22Rv1 (cell line): ENCODE data around the gene SCCPDH.

Experiments used
- H3K27ac ChIP-seq: fragments of 450-650 bp; 2 replicates; pipeline ENCODE4 v1.5.1; 2017
- ZFX ChIP-seq: fragments of 450-650 bp; IDR thresholded peaks from 2 replicates; pipeline ENCODE4 v1.6.1; 2017; ENCODE audit warnings: antibody characterized with exemption, borderline replicate concordance
- TF ChIP-seq, protein P1 (sequence below): fragments of 450-650 bp; IDR thresholded peaks from 2 replicates; pipeline ENCODE4 v1.5.1; 2017; ENCODE audit warnings: mild to moderate bottlenecking

The SCCPDH gene

DNA sequence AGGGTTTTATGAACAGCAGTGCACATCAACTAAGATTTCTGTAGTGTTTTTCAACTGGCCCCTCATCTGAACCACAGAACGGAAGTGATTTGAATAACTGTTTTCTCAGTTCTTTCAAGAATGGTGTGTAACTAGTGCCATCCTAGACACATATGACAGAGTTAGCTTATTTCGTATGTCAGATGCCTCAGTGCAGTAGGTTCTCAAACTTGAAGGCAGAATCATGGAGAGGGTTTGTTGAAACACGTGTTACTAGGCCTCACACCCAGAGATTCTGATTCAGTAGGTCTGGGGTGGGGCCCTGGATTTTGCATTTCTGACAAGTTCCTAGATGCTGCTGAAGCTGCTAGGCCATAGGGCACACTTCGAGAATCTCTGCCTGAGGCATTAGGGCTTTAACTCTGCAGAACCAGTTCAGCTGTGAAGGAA is 49.0 kb downstream of the SCCPDH start:
- TF ChIP-seq, protein P1, sequence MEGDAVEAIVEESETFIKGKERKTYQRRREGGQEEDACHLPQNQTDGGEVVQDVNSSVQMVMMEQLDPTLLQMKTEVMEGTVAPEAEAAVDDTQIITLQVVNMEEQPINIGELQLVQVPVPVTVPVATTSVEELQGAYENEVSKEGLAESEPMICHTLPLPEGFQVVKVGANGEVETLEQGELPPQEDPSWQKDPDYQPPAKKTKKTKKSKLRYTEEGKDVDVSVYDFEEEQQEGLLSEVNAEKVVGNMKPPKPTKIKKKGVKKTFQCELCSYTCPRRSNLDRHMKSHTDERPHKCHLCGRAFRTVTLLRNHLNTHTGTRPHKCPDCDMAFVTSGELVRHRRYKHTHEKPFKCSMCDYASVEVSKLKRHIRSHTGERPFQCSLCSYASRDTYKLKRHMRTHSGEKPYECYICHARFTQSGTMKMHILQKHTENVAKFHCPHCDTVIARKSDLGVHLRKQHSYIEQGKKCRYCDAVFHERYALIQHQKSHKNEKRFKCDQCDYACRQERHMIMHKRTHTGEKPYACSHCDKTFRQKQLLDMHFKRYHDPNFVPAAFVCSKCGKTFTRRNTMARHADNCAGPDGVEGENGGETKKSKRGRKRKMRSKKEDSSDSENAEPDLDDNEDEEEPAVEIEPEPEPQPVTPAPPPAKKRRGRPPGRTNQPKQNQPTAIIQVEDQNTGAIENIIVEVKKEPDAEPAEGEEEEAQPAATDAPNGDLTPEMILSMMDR: no peak
- TF ChIP-seq ZFX: no peak
- H3K27ac ChIP-seq: no peak overlapping the region

DNA sequence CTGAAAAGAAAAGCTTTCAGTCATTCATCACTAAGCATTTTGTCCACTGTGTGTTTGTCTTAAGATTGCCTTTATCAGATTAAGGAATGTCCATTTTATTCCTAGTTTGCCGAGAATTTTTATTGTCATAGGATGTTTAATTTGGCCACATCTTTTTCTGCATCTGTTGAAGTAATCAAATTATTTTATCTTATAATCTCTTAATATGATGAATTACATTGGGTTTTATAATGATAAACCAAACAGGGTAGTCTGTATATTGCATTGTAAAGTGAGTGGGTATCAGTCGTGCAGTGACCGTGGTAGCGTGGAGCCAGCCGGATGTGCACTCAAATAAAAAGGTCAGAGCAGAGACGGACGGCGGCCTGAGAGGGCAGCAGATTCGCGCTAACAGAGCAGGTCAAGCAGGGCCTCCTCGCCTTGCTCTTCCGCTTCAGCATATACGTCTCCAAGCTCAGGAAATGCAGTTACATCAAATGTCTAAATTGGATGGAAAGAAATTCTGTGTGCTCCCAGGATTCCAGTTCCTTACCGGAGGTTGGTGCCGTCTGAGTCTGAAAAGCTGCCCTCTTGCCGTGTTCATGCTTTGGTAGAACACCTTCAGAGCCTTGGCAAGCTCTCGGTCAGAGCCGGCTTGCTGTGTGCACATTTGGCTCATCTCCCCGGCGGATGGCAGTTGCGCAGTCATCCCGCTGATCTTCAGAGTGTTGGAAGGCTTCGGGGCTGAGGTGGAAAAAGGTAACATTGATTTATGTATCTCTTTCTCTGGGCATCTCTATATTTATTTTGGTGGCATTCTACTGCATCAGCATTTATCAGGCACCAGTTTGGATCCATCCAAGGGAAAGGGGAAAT is 51.5 kb downstream of the SCCPDH start:
- no peak for TF ChIP-seq ZFX
- TF ChIP-seq, protein P1: no peak
- no peak overlapping the region for H3K27ac ChIP-seq

DNA sequence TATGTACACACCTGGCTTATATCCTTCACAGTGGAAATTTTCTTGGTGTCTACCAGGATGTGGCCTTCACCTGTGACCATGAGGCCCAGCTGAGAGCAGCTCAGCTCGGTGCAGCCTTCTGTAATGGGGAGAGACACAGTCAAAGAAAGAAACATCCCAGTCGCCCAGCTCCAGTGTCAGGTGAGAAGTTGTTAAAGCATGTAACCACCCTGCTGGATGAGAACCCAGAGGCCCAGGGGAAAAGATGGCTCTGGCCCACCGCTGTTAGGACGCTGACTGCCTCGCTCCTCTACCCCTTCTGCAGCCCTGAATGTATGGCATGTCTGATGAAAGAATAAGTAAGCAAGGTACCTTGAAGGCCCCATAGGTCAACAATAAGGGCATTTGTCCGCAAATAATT is 52.7 kb downstream of the SCCPDH start:
- no peak overlapping the region for H3K27ac ChIP-seq
- TF ChIP-seq, protein P1: no peak
- no peak for TF ChIP-seq ZFX

DNA sequence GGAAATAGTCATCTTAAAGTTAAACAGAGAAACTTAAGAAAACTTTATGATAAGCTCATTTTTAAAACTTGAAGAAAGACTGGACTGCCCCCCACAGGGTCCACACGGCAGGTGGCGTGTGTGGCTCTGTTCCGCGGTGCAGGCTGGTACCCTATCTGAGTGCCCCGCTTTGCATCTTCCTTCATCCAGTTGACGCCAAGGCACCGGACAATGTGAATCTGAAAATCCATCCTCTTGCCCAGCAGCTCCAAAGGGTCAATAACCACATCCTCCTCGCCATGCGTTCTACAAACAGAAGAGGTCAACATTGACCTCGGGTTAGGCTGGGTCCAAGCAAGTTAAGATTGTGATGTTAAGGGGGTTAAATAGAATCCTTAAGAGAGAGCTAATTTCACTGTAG is 54.5 kb downstream of the SCCPDH start:
- TF ChIP-seq ZFX: no peak
- TF ChIP-seq, protein P1: no peak
- H3K27ac ChIP-seq: no peak overlapping the region

DNA sequence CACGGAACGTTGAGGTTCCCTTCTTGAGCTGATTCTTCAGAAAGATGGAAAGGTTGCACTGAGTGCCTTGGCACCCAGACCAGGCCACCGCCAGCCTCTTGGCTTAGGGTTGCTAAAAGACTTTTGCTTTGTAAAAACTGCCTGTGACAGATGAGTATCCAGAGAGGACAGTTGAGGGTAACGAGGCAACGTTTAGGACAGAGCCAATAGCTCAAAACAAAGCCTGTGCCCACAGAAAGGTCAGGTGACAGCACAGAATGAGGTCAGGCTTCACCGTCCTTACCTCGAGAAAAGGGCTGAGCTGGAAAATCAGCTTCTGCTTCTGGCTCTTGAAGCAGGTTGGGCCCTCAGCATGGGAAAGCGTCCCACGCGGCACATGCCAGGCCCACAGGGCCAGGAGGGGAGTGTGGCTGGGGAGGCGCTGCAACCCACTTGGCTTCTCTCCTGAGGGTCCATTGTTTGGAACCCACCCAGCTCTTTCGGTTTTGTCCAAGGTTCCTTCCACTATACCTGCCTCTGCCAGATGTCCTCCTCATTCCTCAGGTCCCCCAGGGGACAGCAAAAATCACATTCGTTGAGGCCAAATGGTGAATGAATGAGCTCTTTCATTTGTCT is 55.5 kb downstream of the SCCPDH start:
- TF ChIP-seq, protein P1: no peak
- no peak for TF ChIP-seq ZFX
- H3K27ac ChIP-seq: no peak overlapping the region

DNA sequence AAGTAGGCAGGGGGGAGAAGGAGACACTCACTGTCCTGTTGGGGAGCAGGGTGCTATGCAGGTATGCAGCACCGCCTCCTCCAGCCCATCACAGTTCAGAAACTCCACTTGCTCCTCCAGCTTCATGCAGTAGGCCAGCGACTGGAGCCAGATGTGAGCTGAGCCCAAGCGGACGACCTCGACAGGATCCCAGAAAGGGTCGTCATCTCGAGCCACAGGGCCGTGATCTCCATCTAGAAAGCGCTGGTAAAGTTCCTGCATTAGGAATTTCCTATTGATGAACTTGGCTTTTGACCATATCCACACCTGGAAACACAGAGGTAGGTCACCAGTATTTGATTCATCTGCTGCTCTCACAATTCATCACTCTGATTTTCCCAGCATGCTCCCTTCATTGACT is 56.1 kb downstream of the SCCPDH start:
- H3K27ac ChIP-seq: no peak overlapping the region

DNA sequence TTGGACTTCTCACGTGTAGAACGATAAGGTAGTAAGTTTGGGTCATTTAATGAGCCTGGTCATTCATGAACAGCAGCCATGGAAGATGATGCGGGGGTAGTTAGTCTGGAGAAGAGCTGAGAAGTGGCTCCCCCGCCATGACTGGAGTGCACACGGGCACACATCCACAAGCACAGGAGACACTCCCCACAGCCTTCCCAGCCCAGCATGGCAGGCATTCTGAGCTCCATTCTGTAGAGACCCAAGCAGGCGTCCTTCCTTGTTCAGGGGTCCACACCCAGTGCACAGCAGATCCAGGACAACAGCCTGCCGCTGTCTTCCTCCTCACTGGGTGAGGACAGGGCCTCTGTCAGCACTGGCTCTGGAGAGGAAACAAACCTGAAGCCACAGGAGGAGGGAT is 57.0 kb downstream of the SCCPDH start:
- no peak overlapping the region for H3K27ac ChIP-seq
- TF ChIP-seq ZFX: no peak
- TF ChIP-seq, protein P1: no peak

More for the DNA sequence above, 56.1 kb downstream of the SCCPDH start:
- TF ChIP-seq ZFX: no peak
- TF ChIP-seq, protein P1: no peak
